ENCODE measurements around the gene MED12L. TPM values are rescaled to one million over a fixed set of nuclear protein-coding genes. Genes with fewer than 3 reads are reported as not detected.
A peak's percentile ranks its signal among the peaks of the same experiment; 100 is the strongest.

MED12L gene
- total RNA-seq, 2 experiments from 2014 or later: 2.9 to 3.4 TPM

GRCh38 chr3:151265166-151265565 is 179.7 kb downstream of the MED12L start:
- Mint-ChIP-seq H3K36me3 (ENCODE audit: low read depth) (peaks cover 7% of the 10 kb centered on the region), H3K27me3 (no peaks in the 10 kb centered on the region), H3K4me3 (no peak overlapping the region), H3K4me1 (ENCODE audit: low read depth) (peaks cover 20% of the 10 kb centered on the region), H3K27ac (no peak overlapping the region), H3K9me3 (peaks cover 4% of the 10 kb centered on the region)
- ChIA-PET POLR2A (interaction anchor here (1.0 kb wide), 1 partner anchor 9 kb away, joined by 3 read pairs; no protein-coding TSS in a partner anchor), CTCF (interaction anchor here (1.2 kb wide), 1 partner anchor 11 kb away, joined by 5 read pairs; no protein-coding TSS in a partner anchor)
- no peak for ATAC-seq
- intact Hi-C loops (cut with micrococcal nuclease): no loop called here
- TF ChIP-seq CTCF (IDR thresholded peaks at IDR 0.05): no peak
- DNase-seq: no peak

GRCh38 chr3:151265866-151266265 is 180.4 kb downstream of the MED12L start:
- H3K4me1 Mint-ChIP-seq (ENCODE audit: low read depth): peaks cover 26% of the 10 kb centered on the region
- intact Hi-C loops (cut with micrococcal nuclease): no loop called here
- no peak overlapping the region for H3K27ac Mint-ChIP-seq
- CTCF ChIA-PET: interaction anchor here (1.2 kb wide), 1 partner anchor 10 kb away, joined by 5 read pairs; no protein-coding TSS in a partner anchor
- no peak for TF ChIP-seq CTCF (IDR thresholded peaks at IDR 0.05)
- peaks cover 7% of the 10 kb centered on the region for H3K36me3 Mint-ChIP-seq (ENCODE audit: low read depth)
- no peaks in the 10 kb centered on the region for H3K27me3 Mint-ChIP-seq
- no peak overlapping the region for H3K4me3 Mint-ChIP-seq
- H3K9me3 Mint-ChIP-seq: peaks cover 4% of the 10 kb centered on the region
- no peak for DNase-seq
- no peak for ATAC-seq
- POLR2A ChIA-PET: no interaction called here

GRCh38 chr3:151267066-151267465 is 181.6 kb downstream of the MED12L start:
- H3K4me3 Mint-ChIP-seq: no peak overlapping the region

GRCh38 chr3:151268267-151269235 is 183.1 kb downstream of the MED12L start:
- ChIA-PET POLR2A (interaction anchor here (0.8 kb wide), 2 partner anchors 11 to 68 kb away, joined by 3 to 4 read pairs; no protein-coding TSS in a partner anchor), CTCF (interaction anchor here (0.7 to 3.0 kb wide), 9 partner anchors 9 to 570 kb away, joined by 3 to 34 read pairs (median 5); partner anchors contain the start of gene P2RY14)
- peak; percentile 89 for ATAC-seq
- intact Hi-C loops (cut with micrococcal nuclease): no loop called here
- DNase-seq: peak; percentile 83
- peaks cover 7% of the 10 kb centered on the region for H3K36me3 Mint-ChIP-seq (ENCODE audit: low read depth)
- H3K4me3 Mint-ChIP-seq: peak overlapping the region; percentile 54
- peak overlapping the region; percentile 85 for H3K27ac Mint-ChIP-seq
- H3K4me1 Mint-ChIP-seq (ENCODE audit: low read depth): peaks cover 27% of the 10 kb centered on the region
- H3K27me3 Mint-ChIP-seq: no peaks in the 10 kb centered on the region
- peaks cover 4% of the 10 kb centered on the region for H3K9me3 Mint-ChIP-seq
- no peak for TF ChIP-seq CTCF (IDR thresholded peaks at IDR 0.05)

More at GRCh38 chr3:151267066-151267465, 181.6 kb downstream of the MED12L start:
- ATAC-seq (no peak), DNase-seq (no peak)
- Mint-ChIP-seq H3K4me1 (ENCODE audit: low read depth) (peaks cover 27% of the 10 kb centered on the region), H3K27ac (no peak overlapping the region), H3K27me3 (no peaks in the 10 kb centered on the region), H3K36me3 (ENCODE audit: low read depth) (peaks cover 7% of the 10 kb centered on the region), H3K9me3 (peaks cover 4% of the 10 kb centered on the region)
- ChIA-PET CTCF (interaction anchor here (0.9 to 3.0 kb wide), 9 partner anchors 9 to 99 kb away, joined by 3 to 34 read pairs (median 6); no protein-coding TSS in a partner anchor), POLR2A (no interaction called here)
- intact Hi-C loops (cut with micrococcal nuclease): no loop called here
- no peak for TF ChIP-seq CTCF (IDR thresholded peaks at IDR 0.05)
